HCT116 (cell line): ENCODE measurements around the gene STING1. TPM values are rescaled to one million over a fixed set of nuclear protein-coding genes. Genes with fewer than 3 reads are reported as not detected.
"Not testable (repeated sequence)": the region's sequence is repeated elsewhere in the genome, so short reads cannot be mapped to it uniquely, and the experiment has no call there.

Source experiments
- ATAC-seq: fragments of 200-7000 bp; cut with Tn5 transposase; 2 replicates; pipeline ENCODE4 v1.9.1; 2020; ENCODE audit warnings: mild to moderate bottlenecking, moderate library complexity
- BruUV-seq: library from RNA; stranded (reverse); fragments of 400-500 nt; replicated peaks from 2 replicates; lab custom pipeline; 2021; lab: Mats Ljungman, UMichigan
- CTCF ChIA-PET: fragments of 300-600 bp; sonication (Branson Sonifier 250); formaldehyde crosslinking; loops from one replicate; lab custom pipeline; 2021; ENCODE audit warnings: antibody characterized with exemption; lab: Charles Lee
- POLR2A ChIA-PET: fragments of 300-600, 350-600 bp; sonication (Branson Sonifier 250); formaldehyde crosslinking; loops from one replicate; lab custom pipeline; 2021; ENCODE audit warnings: antibody characterized with exemption; lab: Charles Lee
- RAD21 ChIA-PET, 2 experiments: fragments of 300-600 bp; sonication (Branson Sonifier 250); formaldehyde crosslinking; loops; one replicate each; lab custom pipeline; 2023; ENCODE audit warnings: low total read pairs in 2 of 2; ENCODE audit not compliant: uncharacterized antibody in 2 of 2, unreplicated experiment in 2 of 2, low non-redundant PET in 1 of 2; lab: Charles Lee
- DNase-seq: peaks from one replicate; pipeline ENCODE4 v3.0.0-alpha.2; 2010; ENCODE audit warnings: low read depth, low spot score
- H2AFZ ChIP-seq: fragments of 200-600 bp; shearing (Covaris generic), sonication (generic); 2 replicates; pipeline ENCODE4 v1.6.1; 2017; ENCODE audit warnings: low read depth, mixed run types, mixed read lengths, antibody characterized with exemption, low read length; ENCODE audit not compliant: poor library complexity, severe bottlenecking
- H3K27ac ChIP-seq: 2 replicates; pipeline ENCODE4 v1.5.1; 2012; ENCODE audit warnings: low read depth, low read length
- H3K27me3 ChIP-seq: fragments of 200-600 bp; sonication (generic); 2 replicates; pipeline ENCODE4 v1.6.1; 2016; ENCODE audit warnings: mixed run types, low read length, mixed read lengths; ENCODE audit not compliant: insufficient read depth
- H3K36me3 ChIP-seq, 2 experiments: fragments of 200-500 bp in 1 of 2; fragments of 200-600 bp in 1 of 2; sonication (Bioruptor generic) in 1 of 2; sonication (generic) in 1 of 2; 2 replicates each; pipeline versions ENCODE4 v1.5.1 to v1.6.1; 2014 to 2016; ENCODE audit warnings: low read length in 2 of 2, inconsistent platforms in 1 of 2, mixed read lengths in 1 of 2, mixed run types in 1 of 2; ENCODE audit not compliant: insufficient read depth in 2 of 2, control insufficient read depth in 1 of 2
- H3K4me1 ChIP-seq, 2 experiments: fragments of 200-600 bp in 1 of 2; sonication (generic) in 1 of 2; 2 replicates each; pipeline versions ENCODE4 v1.5.1 to v1.6.1; 2012 to 2017; ENCODE audit warnings: low read length in 2 of 2, inconsistent platforms in 1 of 2, mild to moderate bottlenecking in 1 of 2, mixed read lengths in 1 of 2, mixed run types in 1 of 2, moderate library complexity in 1 of 2; ENCODE audit not compliant: insufficient read depth in 2 of 2, control insufficient read depth in 1 of 2
- H3K4me2 ChIP-seq: fragments of 200-600 bp; sonication (generic); 2 replicates; pipeline ENCODE4 v1.6.1; 2017; ENCODE audit warnings: mixed run types, low read length, mixed read lengths
- H3K4me3 ChIP-seq, 2 experiments: fragments of 200-600 bp in 1 of 2; sonication (generic) in 1 of 2; replicated peaks in 1 of 2; 2 replicates each; pipeline ENCODE4 v1.5.1; 2011 to 2016; ENCODE audit warnings: low read length in 2 of 2, control low read depth in 1 of 2, low read depth in 1 of 2, mild to moderate bottlenecking in 1 of 2, mixed read lengths in 1 of 2, mixed run types in 1 of 2
- H3K79me2 ChIP-seq: fragments of 200-600 bp; sonication (generic); 2 replicates; pipeline ENCODE4 v1.6.1; 2017; ENCODE audit warnings: mild to moderate bottlenecking, mixed run types, low read length, moderate library complexity, mixed read lengths; ENCODE audit not compliant: insufficient read depth
- H3K9ac ChIP-seq: fragments of 200-600 bp; sonication (generic); 2 replicates; pipeline ENCODE4 v1.6.1; 2016; ENCODE audit warnings: low read length, mixed read lengths
- H3K9me2 ChIP-seq: fragments of 200-600 bp; sonication (generic), shearing (Covaris generic); 2 replicates; pipeline ENCODE4 v1.6.1; 2017; ENCODE audit warnings: mixed run types, mild to moderate bottlenecking, moderate library complexity; ENCODE audit not compliant: insufficient read depth
- H3K9me3 ChIP-seq, 2 experiments: fragments of 200-500 bp in 1 of 2; fragments of 200-600 bp in 1 of 2; sonication (Bioruptor generic) in 1 of 2; sonication (generic) in 1 of 2; 2 replicates each; pipeline ENCODE4 v1.6.1; 2014 to 2017; ENCODE audit warnings: low read length in 2 of 2, mixed read lengths in 2 of 2, inconsistent platforms in 1 of 2, low read depth in 1 of 2, mild to moderate bottlenecking in 1 of 2, mixed run types in 1 of 2, moderate library complexity in 1 of 2; ENCODE audit not compliant: control insufficient read depth in 1 of 2, insufficient read depth in 1 of 2
- H4K20me1 ChIP-seq: fragments of 200-600 bp; sonication (generic), shearing (Covaris generic); 2 replicates; pipeline ENCODE4 v1.6.1; 2017; ENCODE audit warnings: mixed run types, mild to moderate bottlenecking, moderate library complexity; ENCODE audit not compliant: insufficient read depth
- CTCF ChIP-seq, 3 experiments: fragments of 200-600 bp in 1 of 3; sonication (generic) in 1 of 3; IDR thresholded peaks in 2 of 3; conservative IDR thresholded peaks in 1 of 3; 2 replicates each; pipeline ENCODE4 v1.5.1; 2012 to 2017; ENCODE audit warnings: low read depth in 2 of 3, low read length in 2 of 3, antibody characterized with exemption in 1 of 3, borderline replicate concordance in 1 of 3, control low read depth in 1 of 3, mild to moderate bottlenecking in 1 of 3, mixed read lengths in 1 of 3, mixed run types in 1 of 3, moderate library complexity in 1 of 3; ENCODE audit not compliant: insufficient read depth in 1 of 3
- RAD21 ChIP-seq: IDR thresholded peaks from 2 replicates; pipeline ENCODE4 v1.6.1; 2012; ENCODE audit warnings: low read depth, mild to moderate bottlenecking
- YY1 ChIP-seq: IDR thresholded peaks from 2 replicates; pipeline ENCODE4 v1.6.1; 2011; ENCODE audit warnings: low read length, low read depth, moderate library complexity, mild to moderate bottlenecking; ENCODE audit not compliant: insufficient replicate concordance; ENCODE audit errors: extremely low read depth
- intact Hi-C: fragments of 100-400 bp; cut with micrococcal nuclease; formaldehyde crosslinking; loops from 2 replicates; pipeline ENCODE4 v1.10.0; 2022
- total RNA-seq: library from RNA; stranded (reverse); gene quantifications from one replicate; pipeline ENCODE4 v1.2.1, GENCODE V29; 2021; ENCODE audit not compliant: unreplicated experiment
- TF ChIP-seq, protein P1 (sequence below): IDR thresholded peaks from 2 replicates; pipeline ENCODE4 v1.6.1; 2012

STING1 gene
- total RNA-seq, 1 experiment from 2014 or later: 17.7 TPM

DNA sequence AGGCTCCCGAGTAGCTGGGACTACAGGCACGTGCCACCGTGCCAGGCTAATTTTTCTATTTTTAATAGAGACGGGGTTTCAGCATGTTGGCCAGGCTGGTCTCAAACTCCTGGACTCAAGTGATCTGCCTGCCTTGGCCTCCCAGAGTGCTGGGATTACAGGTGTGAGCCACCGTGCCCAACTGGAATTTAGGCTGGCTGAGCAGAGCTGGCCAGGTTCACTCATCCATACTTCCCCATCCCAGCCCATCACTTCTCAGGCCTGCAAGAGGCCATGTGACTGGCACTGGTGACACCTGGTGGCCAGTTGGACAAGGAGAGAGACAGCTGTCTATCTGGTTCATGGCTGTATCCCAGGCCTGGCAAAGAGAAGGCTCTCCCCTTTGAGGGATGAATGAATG, 30.9 kb upstream of the STING1 start:
- RAD21 ChIA-PET: interaction anchor here (1.1 to 1.2 kb wide), 4 partner anchors 31 to 92 kb away, joined by 3 to 14 read pairs (median 4); partner anchors contain the start of gene STING1 (in 1 of the 2)
- not testable (repeated sequence) for H3K4me1 ChIP-seq, H3K9me2 ChIP-seq, H2AFZ ChIP-seq, H3K4me3 ChIP-seq, H3K27ac ChIP-seq, H3K79me2 ChIP-seq, H3K9me3 ChIP-seq, H3K4me2 ChIP-seq, H3K9ac ChIP-seq, H4K20me1 ChIP-seq, BruUV-seq, H3K36me3 ChIP-seq, H3K27me3 ChIP-seq
- ATAC-seq (peak; percentile 83), DNase-seq (peak; percentile 76)
- POLR2A ChIA-PET: interaction anchor here (1.0 kb wide), 1 partner anchor 91 kb away, joined by 3 read pairs; no protein-coding TSS in a partner anchor
- peak; percentile 97 for TF ChIP-seq RAD21
- TF ChIP-seq CTCF (IDR thresholded peaks at IDR 0.05 in 2 of 3, conservative IDR thresholded peaks at IDR 0.05 in 1 of 3; ENCODE audit: borderline replicate concordance in 1 of 3, insufficient read depth in 1 of 3, low read depth in 2 of 3, low read length in 2 of 3): peak; percentile 79 to 94 (median 83)
- TF ChIP-seq YY1: peak; percentile 45
- TF ChIP-seq, protein P1, sequence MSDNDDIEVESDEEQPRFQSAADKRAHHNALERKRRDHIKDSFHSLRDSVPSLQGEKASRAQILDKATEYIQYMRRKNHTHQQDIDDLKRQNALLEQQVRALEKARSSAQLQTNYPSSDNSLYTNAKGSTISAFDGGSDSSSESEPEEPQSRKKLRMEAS: peak; percentile 84
- CTCF ChIA-PET: interaction anchor here (1.0 to 4.5 kb wide), 8 partner anchors 17 to 93 kb away, joined by 3 to 86 read pairs (median 6); partner anchors contain the start of genes DNAJC18 and STING1
- intact Hi-C loops: loop anchor here (1.0 kb wide), 1 partner anchor 91 kb away; no protein-coding TSS in a partner anchor
